HCT116 (cell line): ENCODE results near the gene AIF1. TPM values are rescaled to one million over a fixed set of nuclear protein-coding genes. Genes with fewer than 3 reads are reported as not detected.
A peak's percentile ranks its signal among the peaks of the same experiment; 100 is the strongest.

Source experiments
- ATAC-seq: fragments of 200-7000 bp; cut with Tn5 transposase; 2 replicates; pipeline ENCODE4 v1.9.1; 2020; ENCODE audit warnings: mild to moderate bottlenecking, moderate library complexity
- BruUV-seq: library from RNA; stranded (reverse); fragments of 400-500 nt; replicated peaks from 2 replicates; lab custom pipeline; 2021; lab: Mats Ljungman, UMichigan
- CTCF ChIA-PET: fragments of 300-600 bp; sonication (Branson Sonifier 250); formaldehyde crosslinking; loops from one replicate; lab custom pipeline; 2021; ENCODE audit warnings: antibody characterized with exemption; lab: Charles Lee
- POLR2A ChIA-PET: fragments of 300-600, 350-600 bp; sonication (Branson Sonifier 250); formaldehyde crosslinking; loops from one replicate; lab custom pipeline; 2021; ENCODE audit warnings: antibody characterized with exemption; lab: Charles Lee
- RAD21 ChIA-PET, 2 experiments: fragments of 300-600 bp; sonication (Branson Sonifier 250); formaldehyde crosslinking; loops; one replicate each; lab custom pipeline; 2023; ENCODE audit warnings: low total read pairs in 2 of 2; ENCODE audit not compliant: uncharacterized antibody in 2 of 2, unreplicated experiment in 2 of 2, low non-redundant PET in 1 of 2; lab: Charles Lee
- DNase-seq: peaks from one replicate; pipeline ENCODE4 v3.0.0-alpha.2; 2010; ENCODE audit warnings: low read depth, low spot score
- H2AFZ ChIP-seq: fragments of 200-600 bp; shearing (Covaris generic), sonication (generic); 2 replicates; pipeline ENCODE4 v1.6.1; 2017; ENCODE audit warnings: low read depth, mixed run types, mixed read lengths, antibody characterized with exemption, low read length; ENCODE audit not compliant: poor library complexity, severe bottlenecking
- H3K27ac ChIP-seq: 2 replicates; pipeline ENCODE4 v1.5.1; 2012; ENCODE audit warnings: low read depth, low read length
- H3K27me3 ChIP-seq: fragments of 200-600 bp; sonication (generic); 2 replicates; pipeline ENCODE4 v1.6.1; 2016; ENCODE audit warnings: mixed run types, low read length, mixed read lengths; ENCODE audit not compliant: insufficient read depth
- H3K36me3 ChIP-seq, 2 experiments: fragments of 200-500 bp in 1 of 2; fragments of 200-600 bp in 1 of 2; sonication (Bioruptor generic) in 1 of 2; sonication (generic) in 1 of 2; 2 replicates each; pipeline versions ENCODE4 v1.5.1 to v1.6.1; 2014 to 2016; ENCODE audit warnings: low read length in 2 of 2, inconsistent platforms in 1 of 2, mixed read lengths in 1 of 2, mixed run types in 1 of 2; ENCODE audit not compliant: insufficient read depth in 2 of 2, control insufficient read depth in 1 of 2
- H3K4me1 ChIP-seq, 2 experiments: fragments of 200-600 bp in 1 of 2; sonication (generic) in 1 of 2; 2 replicates each; pipeline versions ENCODE4 v1.5.1 to v1.6.1; 2012 to 2017; ENCODE audit warnings: low read length in 2 of 2, inconsistent platforms in 1 of 2, mild to moderate bottlenecking in 1 of 2, mixed read lengths in 1 of 2, mixed run types in 1 of 2, moderate library complexity in 1 of 2; ENCODE audit not compliant: insufficient read depth in 2 of 2, control insufficient read depth in 1 of 2
- H3K4me2 ChIP-seq: fragments of 200-600 bp; sonication (generic); 2 replicates; pipeline ENCODE4 v1.6.1; 2017; ENCODE audit warnings: mixed run types, low read length, mixed read lengths
- H3K4me3 ChIP-seq, 2 experiments: fragments of 200-600 bp in 1 of 2; sonication (generic) in 1 of 2; replicated peaks in 1 of 2; 2 replicates each; pipeline ENCODE4 v1.5.1; 2011 to 2016; ENCODE audit warnings: low read length in 2 of 2, control low read depth in 1 of 2, low read depth in 1 of 2, mild to moderate bottlenecking in 1 of 2, mixed read lengths in 1 of 2, mixed run types in 1 of 2
- H3K79me2 ChIP-seq: fragments of 200-600 bp; sonication (generic); 2 replicates; pipeline ENCODE4 v1.6.1; 2017; ENCODE audit warnings: mild to moderate bottlenecking, mixed run types, low read length, moderate library complexity, mixed read lengths; ENCODE audit not compliant: insufficient read depth
- H3K9ac ChIP-seq: fragments of 200-600 bp; sonication (generic); 2 replicates; pipeline ENCODE4 v1.6.1; 2016; ENCODE audit warnings: low read length, mixed read lengths
- H3K9me2 ChIP-seq: fragments of 200-600 bp; sonication (generic), shearing (Covaris generic); 2 replicates; pipeline ENCODE4 v1.6.1; 2017; ENCODE audit warnings: mixed run types, mild to moderate bottlenecking, moderate library complexity; ENCODE audit not compliant: insufficient read depth
- H3K9me3 ChIP-seq, 2 experiments: fragments of 200-500 bp in 1 of 2; fragments of 200-600 bp in 1 of 2; sonication (Bioruptor generic) in 1 of 2; sonication (generic) in 1 of 2; 2 replicates each; pipeline ENCODE4 v1.6.1; 2014 to 2017; ENCODE audit warnings: low read length in 2 of 2, mixed read lengths in 2 of 2, inconsistent platforms in 1 of 2, low read depth in 1 of 2, mild to moderate bottlenecking in 1 of 2, mixed run types in 1 of 2, moderate library complexity in 1 of 2; ENCODE audit not compliant: control insufficient read depth in 1 of 2, insufficient read depth in 1 of 2
- H4K20me1 ChIP-seq: fragments of 200-600 bp; sonication (generic), shearing (Covaris generic); 2 replicates; pipeline ENCODE4 v1.6.1; 2017; ENCODE audit warnings: mixed run types, mild to moderate bottlenecking, moderate library complexity; ENCODE audit not compliant: insufficient read depth
- CEBPB ChIP-seq: IDR thresholded peaks from 2 replicates; pipeline ENCODE4 v1.6.1; 2012; ENCODE audit warnings: low read depth
- EGR1 ChIP-seq: IDR thresholded peaks from 2 replicates; pipeline ENCODE4 v1.6.1; 2012; ENCODE audit warnings: low read depth
- EZH2 ChIP-seq: fragments of 200-600 bp; sonication (generic); IDR thresholded peaks from 2 replicates; pipeline ENCODE4 v1.6.1; 2017; ENCODE audit warnings: antibody characterized with exemption, mixed run types
- JUND ChIP-seq: IDR thresholded peaks from 2 replicates; pipeline ENCODE4 v1.6.1; 2012
- RAD21 ChIP-seq: IDR thresholded peaks from 2 replicates; pipeline ENCODE4 v1.6.1; 2012; ENCODE audit warnings: low read depth, mild to moderate bottlenecking
- SRF ChIP-seq: IDR thresholded peaks from 2 replicates; pipeline ENCODE4 v1.6.1; 2012; ENCODE audit warnings: low read depth
- TCF7L2 ChIP-seq: IDR thresholded peaks from 2 replicates; pipeline ENCODE4 v1.7.0; 2011; ENCODE audit warnings: borderline replicate concordance, inconsistent platforms; ENCODE audit not compliant: insufficient read depth, insufficient read length; ENCODE audit errors: extremely low read depth
- YY1 ChIP-seq: IDR thresholded peaks from 2 replicates; pipeline ENCODE4 v1.6.1; 2011; ENCODE audit warnings: low read length, low read depth, moderate library complexity, mild to moderate bottlenecking; ENCODE audit not compliant: insufficient replicate concordance; ENCODE audit errors: extremely low read depth
- ZNF274 ChIP-seq: fragments of 200-500 bp; sonication (Bioruptor generic); IDR thresholded peaks from 2 replicates; pipeline ENCODE4 v1.6.1; 2014; ENCODE audit warnings: mild to moderate bottlenecking, low read depth, low read length, inconsistent platforms
- intact Hi-C: fragments of 100-400 bp; cut with micrococcal nuclease; formaldehyde crosslinking; loops from 2 replicates; pipeline ENCODE4 v1.10.0; 2022
- total RNA-seq: library from RNA; stranded (reverse); gene quantifications from one replicate; pipeline ENCODE4 v1.2.1, GENCODE V29; 2021; ENCODE audit not compliant: unreplicated experiment
- TF ChIP-seq, protein P1 (sequence below), 3 experiments: fragments of 200-600 bp in 1 of 3; sonication (generic) in 1 of 3; IDR thresholded peaks in 2 of 3; conservative IDR thresholded peaks in 1 of 3; 2 replicates each; pipeline ENCODE4 v1.5.1; 2012 to 2017; ENCODE audit warnings: low read depth in 2 of 3, low read length in 2 of 3, antibody characterized with exemption in 1 of 3, borderline replicate concordance in 1 of 3, control low read depth in 1 of 3, mild to moderate bottlenecking in 1 of 3, mixed read lengths in 1 of 3, mixed run types in 1 of 3, moderate library complexity in 1 of 3; ENCODE audit not compliant: insufficient read depth in 1 of 3
- TF ChIP-seq, protein P2 (sequence below): IDR thresholded peaks from 2 replicates; pipeline ENCODE4 v1.6.1; 2012

AIF1 gene
- total RNA-seq, 1 experiment from 2014 or later = not detected

DNA sequence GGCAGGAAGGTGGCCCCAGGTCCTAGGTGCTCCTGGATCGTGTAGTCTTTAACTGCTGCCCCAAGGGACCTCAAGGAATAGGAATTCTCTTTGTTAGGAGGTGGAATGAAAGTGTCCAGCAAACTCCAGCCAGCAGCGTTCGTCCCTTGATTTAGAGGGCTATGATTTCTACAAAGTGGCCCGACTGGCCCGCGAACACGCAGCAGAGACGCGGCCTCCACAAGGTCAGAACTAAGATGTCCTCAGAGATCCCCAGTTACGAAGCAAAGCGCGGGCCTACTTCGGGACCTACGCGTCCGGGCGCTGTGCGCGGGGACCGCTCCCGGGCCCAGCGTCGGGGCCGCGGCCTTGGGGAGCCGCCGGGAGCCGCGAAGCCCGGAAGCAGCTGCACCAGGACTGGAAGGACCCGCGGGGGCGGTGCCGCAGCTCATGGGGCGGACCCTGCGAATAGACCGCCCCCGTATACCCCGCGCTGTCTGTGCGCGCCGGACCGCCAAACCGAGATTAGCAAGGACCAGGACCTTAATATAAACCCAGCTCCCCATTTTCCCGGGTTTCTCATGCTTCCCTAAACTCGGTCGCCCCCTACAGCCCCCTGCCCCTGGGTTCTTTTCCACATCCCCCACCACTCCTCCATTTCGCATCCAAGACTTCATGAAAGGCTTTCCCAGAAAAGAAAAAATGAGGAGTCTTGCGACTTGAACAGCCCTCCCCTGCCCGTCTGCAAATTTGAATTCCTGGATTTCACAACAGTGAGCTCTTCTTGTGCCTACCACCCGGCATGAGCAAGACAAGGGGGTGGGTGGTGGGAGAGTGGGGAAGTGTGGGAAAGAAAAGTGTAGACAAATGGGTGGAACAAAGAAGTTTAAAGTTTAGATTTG, 45.6 kb downstream of the AIF1 start, which contains the start of gene C6orf47 (continued):
- TF ChIP-seq EGR1 (no peak), RAD21 (no peak), ZNF274 (no peak)
- TF ChIP-seq, protein P1, sequence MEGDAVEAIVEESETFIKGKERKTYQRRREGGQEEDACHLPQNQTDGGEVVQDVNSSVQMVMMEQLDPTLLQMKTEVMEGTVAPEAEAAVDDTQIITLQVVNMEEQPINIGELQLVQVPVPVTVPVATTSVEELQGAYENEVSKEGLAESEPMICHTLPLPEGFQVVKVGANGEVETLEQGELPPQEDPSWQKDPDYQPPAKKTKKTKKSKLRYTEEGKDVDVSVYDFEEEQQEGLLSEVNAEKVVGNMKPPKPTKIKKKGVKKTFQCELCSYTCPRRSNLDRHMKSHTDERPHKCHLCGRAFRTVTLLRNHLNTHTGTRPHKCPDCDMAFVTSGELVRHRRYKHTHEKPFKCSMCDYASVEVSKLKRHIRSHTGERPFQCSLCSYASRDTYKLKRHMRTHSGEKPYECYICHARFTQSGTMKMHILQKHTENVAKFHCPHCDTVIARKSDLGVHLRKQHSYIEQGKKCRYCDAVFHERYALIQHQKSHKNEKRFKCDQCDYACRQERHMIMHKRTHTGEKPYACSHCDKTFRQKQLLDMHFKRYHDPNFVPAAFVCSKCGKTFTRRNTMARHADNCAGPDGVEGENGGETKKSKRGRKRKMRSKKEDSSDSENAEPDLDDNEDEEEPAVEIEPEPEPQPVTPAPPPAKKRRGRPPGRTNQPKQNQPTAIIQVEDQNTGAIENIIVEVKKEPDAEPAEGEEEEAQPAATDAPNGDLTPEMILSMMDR (IDR thresholded peaks at IDR 0.05 in 2 of 3, conservative IDR thresholded peaks at IDR 0.05 in 1 of 3; ENCODE audit: borderline replicate concordance in 1 of 3, insufficient read depth in 1 of 3, low read depth in 2 of 3, low read length in 2 of 3) = no peak

DNA sequence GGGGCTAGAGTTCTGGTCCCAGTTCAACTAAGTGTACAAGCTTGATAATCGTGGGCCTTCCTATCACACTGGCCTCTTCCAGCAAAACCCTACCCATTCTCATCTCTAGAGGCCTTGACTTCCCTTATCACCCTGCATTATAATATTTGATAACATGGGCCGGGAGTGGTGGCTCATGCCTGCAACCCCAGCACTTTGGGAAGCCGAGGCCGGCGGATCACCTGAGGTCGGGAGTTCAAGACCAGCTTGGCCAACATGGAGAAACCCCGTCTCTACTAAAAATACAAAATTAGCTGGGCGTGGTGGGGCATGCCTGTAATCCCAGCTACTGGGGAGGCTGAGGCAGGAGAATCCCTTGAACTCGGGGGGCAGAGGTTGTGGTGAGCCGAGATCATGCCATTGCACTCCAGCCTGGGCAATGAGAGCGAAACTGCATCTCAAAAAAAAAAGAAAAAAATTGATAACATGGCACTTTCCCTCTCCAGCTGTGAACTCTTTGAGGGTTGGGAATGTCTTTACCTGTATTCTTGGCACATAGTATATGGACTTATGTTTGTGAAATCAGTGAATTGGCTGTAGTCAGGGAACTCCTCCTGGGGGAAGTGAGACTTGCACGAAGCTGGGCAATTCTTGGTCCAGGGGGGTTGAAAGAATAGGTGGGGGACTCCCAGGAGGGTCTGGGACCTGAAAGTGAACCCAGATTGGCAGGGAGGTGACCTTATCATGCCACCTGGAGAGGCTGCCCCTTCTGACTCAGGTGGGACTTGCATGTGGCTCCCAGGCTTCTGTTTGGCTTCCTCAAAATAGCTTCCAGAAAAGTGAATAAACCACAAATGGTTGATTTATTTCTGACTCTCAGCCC, 46.5 kb downstream of the AIF1 start:
- ATAC-seq (no peak), DNase-seq (no peak)
- POLR2A ChIA-PET = interaction anchor here (0.6 to 2.0 kb wide), 7 partner anchors 8 to 166 kb away, joined by 3 to 15 read pairs (median 3); partner anchors contain the start of genes BAG6, HSPA1B, LY6G5B and MSH5
- H3K27me3 ChIP-seq = no peaks in the 10 kb centered on the region
- H4K20me1 ChIP-seq = no peaks in the 10 kb centered on the region
- peak overlapping the region; percentile 94 for H3K4me2 ChIP-seq
- CTCF ChIA-PET = interaction anchor here (1.2 kb wide), 1 partner anchor 115 kb away, joined by 5 read pairs; no protein-coding TSS in a partner anchor
- intact Hi-C loops = loop anchor here (5.0 kb wide), 1 partner anchor 259 kb away; the partner anchor contains the start of gene MICA
- H3K27ac ChIP-seq = peak overlapping the region; percentile 69
- RAD21 ChIA-PET = no interaction called here
- H3K4me3 ChIP-seq = peak overlapping the region; percentile 79 to 87
- no peaks in the 10 kb centered on the region for H3K9me3 ChIP-seq
- H2AFZ ChIP-seq = no peak overlapping the region
- peaks cover 18 to 45% of the 10 kb centered on the region in 2 experiments; a peak in 3 of 4 replicates for H3K4me1 ChIP-seq
- peaks cover 45% of the 10 kb centered on the region for H3K79me2 ChIP-seq
- TF ChIP-seq EZH2 (no peak), CEBPB (no peak), SRF (no peak), YY1 (no peak), TCF7L2 (no peak), JUND (no peak)
- TF ChIP-seq, protein P1 (IDR thresholded peaks at IDR 0.05 in 2 of 3, conservative IDR thresholded peaks at IDR 0.05 in 1 of 3; ENCODE audit: borderline replicate concordance in 1 of 3, insufficient read depth in 1 of 3, low read depth in 2 of 3, low read length in 2 of 3) = no peak
- TF ChIP-seq, protein P2, sequence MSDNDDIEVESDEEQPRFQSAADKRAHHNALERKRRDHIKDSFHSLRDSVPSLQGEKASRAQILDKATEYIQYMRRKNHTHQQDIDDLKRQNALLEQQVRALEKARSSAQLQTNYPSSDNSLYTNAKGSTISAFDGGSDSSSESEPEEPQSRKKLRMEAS = no peak
- H3K9ac ChIP-seq = peak overlapping the region; percentile 88
- BruUV-seq = TSS peak; percentile 72
- H3K36me3 ChIP-seq = peaks cover 5 to 17% of the 10 kb centered on the region in 2 experiments; a peak in 3 of 4 replicates
- no peaks in the 10 kb centered on the region for H3K9me2 ChIP-seq
